ENCODE measurements around the gene PARVG.

GRCh38 chr22:44131412-44131811 is 49.3 kb upstream of the PARVG start:
- no peak for TF ChIP-seq POLR2A (IDR thresholded peaks at IDR 0.05; ENCODE audit: low read length)
- no peak for TF ChIP-seq GATA1 (IDR thresholded peaks at IDR 0.05; ENCODE audit: low read depth, low read length)

Measured in erythroblast (primary cell).